GM18861 (cell line): Measurements from ENCODE around the gene NUDT15.
A peak's percentile ranks its signal among the peaks of the same experiment; 100 is the strongest.
"Not testable (repeated sequence)": the region's sequence is repeated elsewhere in the genome, so short reads cannot be mapped to it uniquely, and the experiment has no call there.

ENCODE experiments used
- ATAC-seq: cut with Tn5 transposase; IDR thresholded peaks from one replicate; pipeline ENCODE4 v1.9.1; 2021; ENCODE audit not compliant: unreplicated experiment

The NUDT15 gene

DNA sequence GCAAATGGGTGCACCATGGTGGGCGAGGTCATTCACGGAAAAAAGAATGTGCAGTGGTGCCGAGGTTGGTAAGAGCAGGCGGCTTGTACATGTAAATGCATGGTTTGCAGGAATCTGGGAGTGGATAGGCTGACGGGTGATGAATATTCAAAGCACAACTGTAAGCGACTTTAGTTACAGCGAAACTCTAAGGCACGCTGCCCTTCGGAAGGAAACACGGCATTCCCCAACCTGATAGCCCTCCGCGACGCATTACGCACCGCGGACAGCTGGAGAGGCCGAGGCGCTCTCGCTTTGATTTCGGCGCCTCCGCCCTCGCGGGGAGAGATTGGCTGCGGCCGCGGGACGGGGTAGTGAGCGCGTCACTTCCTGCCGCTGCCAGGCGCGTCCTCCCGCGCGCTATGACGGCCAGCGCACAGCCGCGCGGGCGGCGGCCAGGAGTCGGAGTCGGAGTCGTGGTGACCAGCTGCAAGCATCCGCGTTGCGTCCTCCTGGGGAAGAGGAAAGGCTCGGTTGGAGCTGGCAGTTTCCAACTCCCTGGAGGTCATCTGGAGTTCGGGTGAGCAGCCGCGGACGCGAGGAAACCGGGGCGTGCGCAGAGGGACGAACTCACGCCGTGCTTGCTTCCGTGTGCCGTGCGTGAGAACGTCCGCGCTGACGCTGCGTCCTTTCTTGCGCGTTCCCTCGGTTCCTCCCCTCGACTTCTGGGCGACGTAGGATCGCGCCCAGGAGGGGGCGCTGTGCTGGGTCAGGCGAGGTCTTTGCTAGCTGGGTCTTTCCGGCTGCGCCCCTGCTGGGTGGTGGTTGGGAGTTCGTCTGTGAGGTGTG is at the start of gene NUDT15:
NUDT15 (plus strand) TSS at position 381 of the 828 bp plus-strand sequence; CDS start at position 402, 21 bp downstream.
- ATAC-seq, result peak; percentile 86

DNA sequence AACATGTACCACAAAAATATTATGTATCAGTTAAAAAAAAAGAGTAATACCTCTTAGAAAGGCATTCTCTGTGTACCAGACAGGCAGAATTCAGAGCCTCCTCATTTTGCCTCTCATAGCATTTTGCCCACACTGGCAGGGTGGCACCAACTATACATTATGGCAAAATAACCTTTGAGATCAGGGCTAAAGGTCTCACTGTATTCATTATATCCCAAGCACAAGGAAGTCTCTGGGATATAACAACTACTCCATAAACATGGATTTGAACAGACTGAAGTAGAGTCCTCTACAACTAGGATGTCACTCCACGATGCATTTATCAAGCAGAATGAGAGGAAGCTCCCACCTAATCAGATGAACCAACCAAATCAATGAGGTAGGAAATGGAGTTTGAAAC is 47.1 kb upstream of the NUDT15 start:
- ATAC-seq, result no peak

DNA sequence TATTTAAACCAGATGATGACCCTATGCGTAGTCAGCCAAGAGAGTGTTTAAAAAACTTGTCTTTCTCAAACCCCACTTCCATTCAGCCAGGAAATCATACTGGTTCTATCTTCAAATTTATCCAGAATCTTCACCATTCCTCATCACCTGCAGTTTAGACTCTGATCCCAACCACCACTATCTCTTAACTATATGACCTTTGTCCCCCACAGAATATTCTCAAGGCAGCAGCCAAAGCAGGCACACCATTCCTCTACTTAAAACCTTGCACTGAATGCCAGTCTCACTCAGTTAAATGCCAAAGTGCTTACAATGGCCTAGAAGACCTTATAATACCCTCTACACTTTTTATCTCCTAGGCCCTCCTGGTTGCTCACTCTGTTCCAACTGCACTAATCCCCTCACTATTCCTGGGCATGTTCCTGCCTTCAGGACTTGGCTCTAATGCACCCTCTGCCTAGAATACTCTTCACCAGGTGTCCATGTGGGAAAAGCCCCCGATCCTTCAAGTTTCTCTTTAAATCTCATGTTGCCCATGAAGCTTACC is 46.5 kb upstream of the NUDT15 start:
- no peak for ATAC-seq

DNA sequence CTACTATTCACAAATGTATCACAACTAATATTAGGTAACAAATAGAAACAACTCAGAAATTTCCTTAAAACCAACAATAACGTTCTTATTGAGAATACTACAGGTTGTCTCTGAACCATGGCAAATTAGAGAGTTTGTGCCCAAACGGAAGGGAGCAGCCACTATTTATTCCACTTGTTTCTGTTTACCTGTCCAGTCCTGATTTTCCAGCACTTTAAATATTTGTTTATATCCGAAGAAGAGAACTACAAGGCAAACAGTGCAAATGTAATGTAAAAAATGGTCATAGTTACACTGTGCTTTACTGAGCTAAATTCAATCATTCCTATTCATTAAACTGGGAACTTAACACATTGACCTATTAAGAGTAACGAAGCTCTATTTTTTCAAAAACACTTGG is 45.7 kb upstream of the NUDT15 start:
- no peak for ATAC-seq

DNA sequence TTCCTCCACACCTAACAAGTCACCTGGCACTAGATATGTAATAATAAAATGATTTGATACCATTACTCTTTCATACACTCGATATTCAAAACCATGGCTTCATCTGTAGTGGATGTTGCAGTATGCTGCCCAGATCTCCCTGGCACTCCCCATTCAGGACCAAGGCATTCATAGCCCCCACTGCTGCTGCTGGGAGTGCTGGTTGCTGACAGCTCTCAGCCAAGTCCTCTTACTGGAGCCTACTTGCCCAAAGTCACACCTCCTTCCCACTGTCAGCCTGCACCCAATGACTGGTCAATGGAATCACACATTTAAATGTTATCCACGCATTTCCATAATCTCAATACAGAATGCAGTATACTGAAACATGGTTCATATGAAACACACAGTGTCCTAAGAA is 40.1 kb upstream of the NUDT15 start:
- ATAC-seq, result no peak

DNA sequence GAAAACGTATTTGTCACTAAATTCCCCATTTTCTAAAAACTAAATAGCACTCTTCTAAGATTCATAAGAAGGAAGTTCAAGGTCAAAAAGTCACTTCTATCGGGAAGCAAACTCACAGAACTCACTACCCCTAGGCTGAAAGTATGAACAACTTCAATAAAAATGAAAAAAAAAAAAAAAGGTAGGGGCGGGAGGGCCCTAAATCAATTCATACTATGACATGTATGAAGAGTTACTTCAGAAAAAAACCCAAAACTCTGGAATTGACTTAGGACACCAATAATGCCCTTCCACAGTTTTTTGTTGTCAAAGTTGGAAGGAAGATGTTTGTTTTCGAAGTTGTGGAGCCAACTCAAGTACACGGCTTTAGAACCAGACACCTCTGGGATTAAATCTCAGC is 37.6 kb upstream of the NUDT15 start:
- ATAC-seq, result no peak

DNA sequence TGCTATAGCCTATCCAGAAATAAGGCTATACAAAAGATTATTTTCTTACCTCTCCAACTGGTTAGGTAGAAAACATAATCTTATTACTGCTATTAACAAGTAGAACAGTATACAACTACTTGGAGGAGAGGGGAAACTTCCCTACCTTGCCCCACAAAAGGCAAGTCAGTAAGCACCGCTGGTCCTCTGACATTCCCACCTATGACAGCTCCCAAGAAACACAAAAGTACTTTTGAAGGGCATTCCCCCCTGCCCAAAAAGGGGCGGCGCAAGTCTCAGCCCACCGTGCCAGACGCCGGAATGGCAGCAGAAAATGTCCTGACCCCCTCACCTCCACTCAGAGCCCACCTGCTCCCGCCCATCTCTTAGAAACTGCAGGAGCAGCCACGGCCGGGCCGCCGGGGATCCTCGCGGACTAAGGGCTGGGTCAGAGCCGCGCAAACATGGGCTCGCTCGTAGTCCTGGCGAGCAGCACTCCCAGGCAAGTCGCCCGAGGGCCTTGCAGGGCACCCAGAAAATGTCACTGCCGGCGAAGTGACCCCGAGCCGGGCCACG is 36.9 kb upstream of the NUDT15 start:
- ATAC-seq, result peak; percentile 10

DNA sequence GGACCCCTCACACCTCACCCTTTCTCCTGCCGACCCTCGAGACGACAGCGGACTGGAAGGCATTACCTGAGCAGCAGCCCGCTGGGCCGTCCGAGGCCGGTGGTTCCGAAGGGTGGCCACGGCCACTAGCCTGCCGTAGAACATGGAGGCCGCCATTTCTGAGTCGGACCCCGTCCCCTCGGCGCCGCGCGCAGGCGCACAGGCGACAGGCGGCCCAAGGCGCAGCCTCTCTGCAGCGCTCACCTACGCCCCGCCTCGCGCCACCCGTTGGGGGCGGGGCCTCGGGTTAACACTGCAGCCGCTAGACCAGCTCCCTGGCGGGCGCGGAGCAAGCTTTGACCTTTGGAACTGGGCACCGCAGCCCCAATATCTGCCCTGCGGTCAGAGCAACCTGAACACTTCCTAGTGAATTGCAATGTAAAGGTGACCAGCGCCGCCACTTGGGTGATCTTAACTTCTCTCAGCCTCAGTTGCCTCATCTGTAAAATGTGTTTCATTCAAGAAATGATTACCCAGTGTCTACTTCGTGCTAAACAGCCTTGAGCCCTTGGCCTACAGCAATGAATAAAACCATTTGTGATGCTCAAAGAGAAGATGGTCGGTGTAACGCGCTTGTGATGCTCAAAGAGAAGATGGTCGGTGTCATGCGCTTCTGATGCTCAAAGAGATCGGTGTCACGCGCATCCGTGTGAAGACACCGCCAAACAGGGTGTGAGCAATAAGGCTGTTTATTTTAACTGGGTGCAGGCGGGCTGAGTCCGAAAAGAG is 36.2 kb upstream of the NUDT15 start, which contains the start of gene SUCLA2:
SUCLA2 (minus strand) TSS at position 160 of the 768 bp plus-strand sequence; CDS start at position 156, 4 bp downstream.
- ATAC-seq, result peak; percentile 99

DNA sequence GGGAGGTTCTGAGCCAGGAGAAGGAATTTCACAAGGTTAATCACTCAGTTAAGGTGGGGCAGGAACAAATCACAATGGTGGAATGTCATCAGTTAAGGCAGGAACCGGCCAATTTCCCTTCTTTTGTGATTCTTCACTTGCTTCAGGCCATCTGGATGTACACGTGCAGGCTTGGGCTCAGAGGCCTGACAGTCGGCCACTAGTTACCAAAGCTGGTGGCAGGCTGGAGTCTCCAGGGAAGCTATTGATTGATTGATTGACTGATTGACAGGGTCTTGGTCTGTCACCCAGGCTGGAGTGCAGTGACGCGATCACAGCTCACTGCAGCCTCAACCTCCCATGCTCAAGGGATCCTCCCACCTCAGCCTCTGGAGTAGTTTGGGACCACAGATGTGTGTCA is 35.5 kb upstream of the NUDT15 start:
- ATAC-seq, result not testable (repeated sequence)

DNA sequence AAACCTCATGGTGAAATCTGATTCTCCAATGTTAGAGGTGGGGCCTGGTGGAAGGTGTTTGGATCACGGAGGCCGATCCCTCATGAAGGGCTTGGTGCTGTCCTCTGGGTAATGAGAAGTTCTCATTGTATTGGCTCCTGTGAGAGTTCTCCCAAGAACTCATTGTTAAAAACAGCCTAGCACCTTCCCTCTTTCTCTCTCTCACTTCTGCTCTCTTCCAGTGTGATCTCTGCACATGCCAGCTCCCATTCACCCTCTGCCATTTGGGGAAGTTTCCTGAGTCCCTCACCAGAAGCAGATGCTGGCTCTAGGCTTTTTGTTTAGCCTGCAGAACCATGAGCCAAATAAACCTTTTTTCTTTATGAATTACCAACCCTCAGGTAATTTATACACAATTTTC is 33.3 kb upstream of the NUDT15 start:
- no peak for ATAC-seq

DNA sequence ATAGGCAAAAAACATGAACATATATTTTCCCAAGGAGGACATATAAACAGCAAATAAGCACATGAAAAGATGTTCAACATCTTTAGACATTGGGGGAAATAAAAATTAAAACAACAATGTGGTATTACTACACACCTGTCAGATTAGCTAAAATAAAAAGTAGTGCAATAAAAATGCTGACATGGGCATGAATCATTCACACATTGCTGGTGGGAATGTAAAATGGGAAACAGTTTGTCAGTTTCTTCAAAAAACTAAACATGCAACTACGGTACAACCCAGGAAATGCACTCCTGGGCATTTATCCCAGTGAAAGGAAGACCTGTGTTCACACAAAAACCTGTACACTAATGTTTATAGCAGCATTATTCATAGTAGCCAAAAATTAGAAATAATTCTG is 31.1 kb upstream of the NUDT15 start:
- no peak for ATAC-seq

DNA sequence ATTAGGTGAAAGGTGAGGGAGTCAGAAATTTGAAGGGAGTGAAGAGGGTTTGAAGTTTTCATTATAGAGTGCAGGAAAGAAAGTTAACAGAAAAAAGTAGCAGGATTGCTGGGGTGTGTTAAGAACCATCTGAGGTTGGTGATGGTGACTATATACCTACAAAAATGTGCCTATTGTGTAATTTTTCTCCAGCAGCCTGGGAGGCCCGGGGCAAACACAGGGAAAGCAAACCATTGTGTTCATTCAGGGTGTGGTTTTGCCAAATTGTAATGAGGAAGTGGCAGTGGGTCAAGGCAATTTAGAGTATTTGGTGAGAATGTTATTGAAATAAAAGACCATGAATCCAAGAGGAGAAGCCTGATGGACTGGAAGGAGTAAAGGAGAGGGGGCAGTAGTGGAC is 28.2 kb upstream of the NUDT15 start:
- ATAC-seq, result no peak

DNA sequence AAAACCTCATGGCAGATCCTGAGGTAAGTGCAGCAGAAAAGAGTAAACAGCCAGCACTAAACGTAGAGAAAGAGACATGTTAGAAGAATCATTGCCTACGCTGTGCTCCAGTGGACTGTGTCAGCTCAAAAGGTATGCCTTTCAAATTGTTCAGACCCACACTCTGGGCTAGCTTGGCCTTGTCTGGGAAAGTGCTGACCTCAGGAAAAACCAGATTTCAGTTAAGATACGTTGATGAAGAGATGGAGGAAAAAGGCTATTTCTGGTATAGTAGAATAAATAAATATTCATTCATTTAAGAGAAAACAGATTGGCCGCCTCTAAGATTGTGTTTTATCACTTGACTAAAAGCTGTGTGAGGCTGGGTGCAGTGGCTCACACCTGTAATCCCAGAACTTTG is 26.8 kb upstream of the NUDT15 start:
- ATAC-seq, result no peak

DNA sequence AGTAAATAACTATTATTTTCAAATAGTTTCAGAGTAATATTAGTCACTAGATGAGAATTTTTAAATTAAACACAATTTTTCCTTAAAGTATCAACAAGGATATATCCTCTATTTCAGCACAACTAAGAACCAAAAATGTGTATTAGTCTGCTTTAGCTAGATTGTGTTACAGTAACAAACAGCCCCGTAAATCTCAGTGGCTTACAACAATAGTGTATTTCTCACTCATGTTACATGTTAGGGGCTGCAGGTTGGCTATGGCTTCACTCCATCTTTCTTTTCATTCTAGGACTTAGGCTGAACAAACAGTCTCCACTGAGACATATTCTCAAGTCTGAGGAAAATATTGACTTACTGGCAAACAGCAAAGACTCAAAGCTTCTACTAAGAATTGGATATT is 24.9 kb upstream of the NUDT15 start:
- ATAC-seq, result no peak

DNA sequence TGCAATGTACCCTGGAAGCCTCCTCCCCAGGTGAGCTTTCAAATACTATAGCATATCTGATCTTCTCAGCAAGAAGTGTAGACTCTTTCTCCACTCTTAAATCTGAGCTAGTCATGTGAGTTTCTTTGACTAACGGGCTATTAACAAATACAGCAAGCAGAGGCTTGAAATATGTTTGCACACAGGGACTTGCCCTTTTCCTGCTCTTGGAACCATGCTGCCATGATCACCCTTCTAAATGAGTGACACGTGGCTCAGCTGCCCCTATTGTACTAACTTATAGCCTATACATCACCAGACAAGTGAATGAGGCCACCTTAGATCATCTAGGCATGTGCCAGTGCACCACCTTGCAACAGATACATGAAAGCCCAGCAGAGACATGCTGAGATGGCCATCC is 23.2 kb upstream of the NUDT15 start:
- ATAC-seq, result no peak

DNA sequence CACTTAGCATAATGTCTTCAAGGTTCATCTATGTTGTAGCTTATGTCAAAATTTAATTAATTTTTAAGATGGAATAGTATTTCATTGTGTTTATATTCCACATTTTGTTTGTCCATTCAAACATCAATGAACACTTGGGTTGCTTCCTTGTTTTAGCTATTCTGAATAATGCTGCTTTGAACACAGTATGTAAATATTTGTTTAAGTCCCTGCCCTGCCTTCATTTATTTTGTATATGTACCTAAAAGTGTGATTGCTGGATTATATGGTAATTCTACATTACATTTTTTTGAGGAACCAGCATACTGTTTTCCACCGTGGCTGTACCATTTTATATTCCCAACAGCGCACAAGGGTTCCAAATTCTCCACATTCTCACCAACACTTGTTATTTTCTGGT is 18.9 kb upstream of the NUDT15 start:
- no peak for ATAC-seq

DNA sequence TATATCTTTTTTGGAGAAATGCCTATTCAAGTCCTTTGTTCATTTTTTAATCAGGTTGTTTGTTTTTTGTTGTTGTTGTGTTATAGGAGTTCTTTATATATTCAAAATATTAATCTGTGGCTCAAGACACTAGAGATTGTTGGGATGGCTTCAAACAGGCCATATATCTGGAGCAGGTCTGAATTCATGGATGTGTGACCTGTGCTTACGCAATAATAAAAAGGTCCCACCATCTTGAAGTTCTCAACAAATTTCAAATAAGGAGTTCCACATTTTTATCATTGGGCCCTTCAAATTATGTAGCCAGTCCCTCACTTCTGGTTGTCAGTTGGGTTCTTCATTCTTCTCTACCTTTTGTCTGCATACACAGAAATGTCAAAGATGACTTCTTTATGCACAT is 17.7 kb upstream of the NUDT15 start:
- no peak for ATAC-seq

DNA sequence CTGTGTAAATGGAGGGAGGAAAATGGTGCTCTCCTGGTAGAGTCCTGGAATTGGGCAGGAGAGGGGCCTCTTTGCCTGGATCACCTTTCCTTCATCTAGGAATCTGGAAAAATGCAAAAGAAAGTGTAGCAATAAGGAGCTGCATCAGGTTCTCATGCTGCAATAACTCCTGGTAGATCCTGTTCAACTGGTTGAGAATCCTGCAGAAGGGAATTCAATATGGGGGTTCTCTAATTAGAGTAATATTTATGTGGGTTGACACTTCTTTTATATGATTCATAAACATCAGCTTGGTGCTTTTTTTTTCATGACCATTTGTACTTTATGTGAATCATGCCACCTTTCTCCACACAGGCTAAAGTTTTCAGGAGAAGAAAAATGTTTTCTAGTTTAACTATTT is 9.5 kb upstream of the NUDT15 start:
- ATAC-seq, result no peak

DNA sequence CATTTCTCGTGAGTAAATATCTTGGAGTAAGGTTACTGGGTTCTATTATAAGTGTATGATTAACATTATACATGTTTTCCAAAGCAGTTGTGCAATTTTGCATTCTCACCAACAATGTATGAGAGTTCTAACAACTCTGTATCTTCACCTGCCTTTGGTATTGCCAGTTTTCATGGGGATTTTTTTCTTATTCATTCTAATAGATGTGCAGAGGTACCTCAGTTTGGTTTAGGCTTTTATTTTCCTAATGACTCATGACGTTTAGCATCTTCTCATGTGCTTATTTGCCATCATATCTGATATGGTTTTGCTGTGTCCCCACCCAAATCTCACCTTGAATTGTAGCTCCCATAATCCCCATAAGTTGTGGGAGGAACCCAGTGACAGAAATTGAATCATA is 7.7 kb upstream of the NUDT15 start:
- no peak for ATAC-seq

DNA sequence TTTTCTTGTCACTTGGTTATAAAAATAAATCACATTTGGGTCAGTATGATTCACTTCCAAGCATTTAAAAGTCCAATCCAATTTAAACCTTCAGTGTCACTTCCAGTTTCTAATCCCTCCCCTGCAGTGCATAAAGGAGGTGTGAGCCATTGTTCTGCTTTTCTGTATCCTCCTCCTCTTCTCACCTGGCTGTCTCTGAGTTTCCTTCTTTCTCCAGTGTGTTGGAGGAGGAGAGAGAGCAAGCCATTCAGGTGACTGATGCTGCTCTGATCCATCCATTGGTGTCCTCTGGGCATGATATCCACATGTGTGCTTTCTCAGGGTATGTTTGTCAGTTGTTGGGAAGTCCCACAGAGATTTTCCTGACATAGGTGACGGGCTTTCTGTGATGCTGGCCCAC is 1.2 kb downstream of the NUDT15 start:
- no peak for ATAC-seq

DNA sequence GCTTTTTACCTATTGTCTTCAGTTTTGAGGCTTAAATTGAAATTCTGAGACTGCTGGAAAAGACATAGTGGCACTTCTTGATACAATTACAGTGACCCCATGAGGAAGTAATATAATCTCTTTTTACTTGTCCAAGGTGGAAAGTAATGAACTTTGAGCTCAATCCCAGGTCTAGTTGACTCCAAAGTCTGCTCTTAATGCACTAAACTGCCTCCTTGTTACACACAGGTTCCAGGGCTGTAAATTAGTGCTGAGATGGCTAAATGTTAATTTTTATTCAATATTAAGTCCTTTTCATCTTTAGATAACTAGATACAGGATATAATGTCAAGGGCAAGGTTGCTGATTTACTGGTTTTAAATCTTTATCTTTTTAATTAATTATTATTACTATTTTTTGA is 2.5 kb downstream of the NUDT15 start:
- ATAC-seq, result no peak

DNA sequence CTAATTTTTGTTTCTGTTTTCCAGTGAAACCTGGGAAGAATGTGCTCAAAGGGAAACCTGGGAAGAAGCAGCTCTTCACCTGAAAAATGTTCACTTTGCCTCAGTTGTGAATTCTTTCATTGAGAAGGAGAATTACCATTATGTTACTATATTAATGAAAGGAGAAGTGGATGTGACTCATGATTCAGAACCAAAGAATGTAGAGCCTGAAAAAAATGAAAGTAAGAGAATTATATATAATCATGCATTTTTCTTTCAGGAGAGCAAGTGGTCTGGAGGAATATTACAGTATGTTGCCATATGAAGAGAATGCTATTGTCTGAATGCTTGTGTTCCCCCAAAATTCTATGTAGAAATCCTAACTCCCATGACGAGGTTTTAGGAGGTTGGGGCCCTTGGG is 3.4 kb downstream of the NUDT15 start:
- no peak for ATAC-seq
